Measurements from ENCODE around the gene CNGB1. TPM values are rescaled to one million over a fixed set of nuclear protein-coding genes. Genes with fewer than 3 reads are reported as not detected.

CNGB1 gene
- total RNA-seq, 1 experiment from 2014 or later = not detected

DNA sequence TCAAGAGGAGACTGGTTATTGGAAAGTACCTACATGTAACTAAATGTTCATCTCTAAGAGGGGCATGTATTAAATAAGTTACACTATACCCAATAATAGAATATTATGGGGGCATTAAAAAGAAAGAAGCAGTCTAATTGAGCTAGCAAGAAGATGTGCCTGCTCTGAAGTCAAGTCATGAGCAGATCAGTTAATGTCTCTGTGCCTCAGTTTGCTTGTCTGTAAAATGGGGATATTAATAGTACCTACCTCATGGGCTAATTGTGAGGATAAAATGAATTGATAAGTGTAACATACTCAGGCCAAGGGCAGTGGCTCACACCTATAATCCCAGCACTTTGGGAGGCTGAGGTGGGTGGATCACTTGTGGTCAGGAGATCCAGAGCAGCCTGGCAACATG is 3.0 kb downstream of the CNGB1 start:
- Mint-ChIP-seq H3K4me1 (ENCODE audit: low read depth, unreplicated experiment) (no peaks in the 10 kb centered on the region), H3K4me3 (ENCODE audit: unreplicated experiment) (no peak overlapping the region), H3K27ac (ENCODE audit: unreplicated experiment) (no peak overlapping the region), H3K27me3 (ENCODE audit: insufficient read depth, unreplicated experiment) (no peaks in the 10 kb centered on the region), H3K9me3 (ENCODE audit: unreplicated experiment) (no peaks in the 10 kb centered on the region), H3K36me3 (ENCODE audit: insufficient read depth, unreplicated experiment) (no peaks in the 10 kb centered on the region)
- H3K4me1 ChIP-seq = no peaks in the 10 kb centered on the region
- intact Hi-C loops (cut with micrococcal nuclease; ENCODE audit: unreplicated experiment) = no loop called here
- DNase-seq = no peak
- no TSS peak for BruUV-seq (replicated peaks)
- H3K4me3 ChIP-seq (ENCODE audit: low read depth, low read length) = no peak overlapping the region
- H3K27me3 ChIP-seq (replicated peaks; ENCODE audit: control insufficient read depth, insufficient read depth, low read length) = no peaks in the 10 kb centered on the region
- H3K9me3 ChIP-seq = no peaks in the 10 kb centered on the region
- no peaks in the 10 kb centered on the region for H3K36me3 ChIP-seq (ENCODE audit: control insufficient read depth, insufficient read depth, low read length)
- TF ChIP-seq, protein P1, sequence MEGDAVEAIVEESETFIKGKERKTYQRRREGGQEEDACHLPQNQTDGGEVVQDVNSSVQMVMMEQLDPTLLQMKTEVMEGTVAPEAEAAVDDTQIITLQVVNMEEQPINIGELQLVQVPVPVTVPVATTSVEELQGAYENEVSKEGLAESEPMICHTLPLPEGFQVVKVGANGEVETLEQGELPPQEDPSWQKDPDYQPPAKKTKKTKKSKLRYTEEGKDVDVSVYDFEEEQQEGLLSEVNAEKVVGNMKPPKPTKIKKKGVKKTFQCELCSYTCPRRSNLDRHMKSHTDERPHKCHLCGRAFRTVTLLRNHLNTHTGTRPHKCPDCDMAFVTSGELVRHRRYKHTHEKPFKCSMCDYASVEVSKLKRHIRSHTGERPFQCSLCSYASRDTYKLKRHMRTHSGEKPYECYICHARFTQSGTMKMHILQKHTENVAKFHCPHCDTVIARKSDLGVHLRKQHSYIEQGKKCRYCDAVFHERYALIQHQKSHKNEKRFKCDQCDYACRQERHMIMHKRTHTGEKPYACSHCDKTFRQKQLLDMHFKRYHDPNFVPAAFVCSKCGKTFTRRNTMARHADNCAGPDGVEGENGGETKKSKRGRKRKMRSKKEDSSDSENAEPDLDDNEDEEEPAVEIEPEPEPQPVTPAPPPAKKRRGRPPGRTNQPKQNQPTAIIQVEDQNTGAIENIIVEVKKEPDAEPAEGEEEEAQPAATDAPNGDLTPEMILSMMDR (IDR thresholded peaks at IDR 0.05; ENCODE audit: insufficient read depth in 1 of 2, low read depth in 1 of 2, low read length in 1 of 2, severe bottlenecking in 1 of 2, unreplicated experiment in 1 of 2) = no peak
- CTCF ChIA-PET = no interaction called here
- POLR2A ChIA-PET = no interaction called here

DNA sequence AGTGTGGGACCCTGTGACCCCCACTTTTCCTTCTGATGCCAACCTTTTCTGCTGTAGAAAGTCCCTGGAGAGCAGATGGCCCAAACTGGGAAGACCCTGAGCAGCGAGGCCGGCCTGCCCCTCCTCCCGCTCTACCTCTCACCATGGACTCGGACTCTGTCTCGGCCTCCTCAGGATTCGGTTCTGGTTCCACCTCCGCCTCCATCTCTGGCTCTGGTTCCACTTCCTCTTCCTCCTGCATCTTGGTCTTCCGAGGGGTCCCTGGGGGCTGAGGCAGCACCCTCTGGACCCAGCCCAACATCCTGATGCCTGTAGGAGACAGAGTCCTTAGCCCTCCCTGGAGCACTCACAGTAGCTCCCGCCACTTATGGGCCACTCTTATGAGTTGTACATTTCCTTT is 3.9 kb downstream of the CNGB1 start:
- TF ChIP-seq, protein P1 (IDR thresholded peaks at IDR 0.05; ENCODE audit: insufficient read depth in 1 of 2, low read depth in 1 of 2, low read length in 1 of 2, severe bottlenecking in 1 of 2, unreplicated experiment in 1 of 2) = no peak
- no peak for DNase-seq
- BruUV-seq (replicated peaks) = no TSS peak
- Mint-ChIP-seq H3K36me3 (ENCODE audit: insufficient read depth, unreplicated experiment) (no peaks in the 10 kb centered on the region), H3K4me1 (ENCODE audit: low read depth, unreplicated experiment) (no peaks in the 10 kb centered on the region), H3K27ac (ENCODE audit: unreplicated experiment) (no peak overlapping the region), H3K27me3 (ENCODE audit: insufficient read depth, unreplicated experiment) (no peaks in the 10 kb centered on the region), H3K4me3 (ENCODE audit: unreplicated experiment) (no peak overlapping the region), H3K9me3 (ENCODE audit: unreplicated experiment) (no peaks in the 10 kb centered on the region)
- no peak overlapping the region for H3K4me3 ChIP-seq (ENCODE audit: low read depth, low read length)
- no peaks in the 10 kb centered on the region for H3K9me3 ChIP-seq
- CTCF ChIA-PET = no interaction called here
- POLR2A ChIA-PET = no interaction called here
- no peaks in the 10 kb centered on the region for H3K36me3 ChIP-seq (ENCODE audit: control insufficient read depth, insufficient read depth, low read length)
- no peaks in the 10 kb centered on the region for H3K4me1 ChIP-seq
- H3K27me3 ChIP-seq (replicated peaks; ENCODE audit: control insufficient read depth, insufficient read depth, low read length) = no peaks in the 10 kb centered on the region
- intact Hi-C loops (cut with micrococcal nuclease; ENCODE audit: unreplicated experiment) = no loop called here

DNA sequence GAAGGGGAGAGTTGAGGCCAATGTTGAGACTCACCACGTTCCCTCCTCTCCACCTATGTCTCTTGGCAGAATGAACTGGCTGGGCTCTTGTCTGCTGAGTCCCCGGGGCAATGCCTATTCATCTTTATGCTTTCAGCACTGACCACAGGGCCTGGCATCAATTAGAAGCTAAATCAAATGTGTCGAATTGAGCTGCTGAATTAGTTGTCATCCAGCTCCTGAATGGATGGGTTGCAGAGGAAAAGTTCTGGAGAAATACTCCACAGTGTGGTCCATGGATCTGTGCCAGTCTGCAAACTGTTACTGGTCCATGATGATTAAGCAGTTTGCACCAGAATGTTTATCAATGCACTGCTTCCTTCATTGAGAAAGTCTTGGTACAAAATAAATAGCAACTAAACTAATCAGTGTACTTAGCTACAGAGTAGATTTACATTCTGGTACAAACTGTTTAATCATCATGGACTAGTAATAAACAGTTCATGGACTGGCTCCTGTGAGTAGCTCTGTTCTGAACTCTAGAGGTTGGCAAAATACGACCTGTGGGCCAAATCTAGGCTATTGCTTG is 4.6 kb downstream of the CNGB1 start:
- intact Hi-C loops (cut with micrococcal nuclease; ENCODE audit: unreplicated experiment) = no loop called here
- H3K27ac Mint-ChIP-seq (ENCODE audit: unreplicated experiment) = no peak overlapping the region
- ChIA-PET POLR2A (interaction anchor here (0.5 kb wide), 1 partner anchor 35 kb away, joined by 5 read pairs; no protein-coding TSS in a partner anchor), CTCF (no interaction called here)
- H3K36me3 ChIP-seq (ENCODE audit: control insufficient read depth, insufficient read depth, low read length) = no peaks in the 10 kb centered on the region
- H3K4me3 ChIP-seq (ENCODE audit: low read depth, low read length) = no peak overlapping the region
- H3K4me3 Mint-ChIP-seq (ENCODE audit: unreplicated experiment) = no peak overlapping the region
- TF ChIP-seq, protein P1 (IDR thresholded peaks at IDR 0.05; ENCODE audit: insufficient read depth in 1 of 2, low read depth in 1 of 2, low read length in 1 of 2, severe bottlenecking in 1 of 2, unreplicated experiment in 1 of 2) = no peak
- no peaks in the 10 kb centered on the region for H3K4me1 Mint-ChIP-seq (ENCODE audit: low read depth, unreplicated experiment)
- no peaks in the 10 kb centered on the region for H3K36me3 Mint-ChIP-seq (ENCODE audit: insufficient read depth, unreplicated experiment)
- no peaks in the 10 kb centered on the region for H3K27me3 Mint-ChIP-seq (ENCODE audit: insufficient read depth, unreplicated experiment)
- H3K9me3 Mint-ChIP-seq (ENCODE audit: unreplicated experiment) = no peaks in the 10 kb centered on the region
- no peaks in the 10 kb centered on the region for H3K27me3 ChIP-seq (replicated peaks; ENCODE audit: control insufficient read depth, insufficient read depth, low read length)
- BruUV-seq (replicated peaks) = no TSS peak
- no peaks in the 10 kb centered on the region for H3K9me3 ChIP-seq
- H3K4me1 ChIP-seq = no peaks in the 10 kb centered on the region
- DNase-seq = no peak

Data from Caco-2 (cell line).